GM18508 (cell line): ENCODE measurements around the gene ANXA2.

ENCODE experiments used
- ATAC-seq: cut with Tn5 transposase; IDR thresholded peaks from one replicate; pipeline ENCODE4 v1.9.1; 2021; ENCODE audit warnings: moderate number of reproducible peaks; ENCODE audit not compliant: insufficient read depth, unreplicated experiment

The ANXA2 gene

GRCh38 chr15:60390871-60391501 lies 6.8 kb downstream of the ANXA2 start:
- ATAC-seq = no peak

GRCh38 chr15:60390231-60390630 lies 7.6 kb downstream of the ANXA2 start:
- no peak for ATAC-seq

GRCh38 chr15:60389261-60390077 lies 8.3 kb downstream of the ANXA2 start:
- ATAC-seq = no peak

DNA sequence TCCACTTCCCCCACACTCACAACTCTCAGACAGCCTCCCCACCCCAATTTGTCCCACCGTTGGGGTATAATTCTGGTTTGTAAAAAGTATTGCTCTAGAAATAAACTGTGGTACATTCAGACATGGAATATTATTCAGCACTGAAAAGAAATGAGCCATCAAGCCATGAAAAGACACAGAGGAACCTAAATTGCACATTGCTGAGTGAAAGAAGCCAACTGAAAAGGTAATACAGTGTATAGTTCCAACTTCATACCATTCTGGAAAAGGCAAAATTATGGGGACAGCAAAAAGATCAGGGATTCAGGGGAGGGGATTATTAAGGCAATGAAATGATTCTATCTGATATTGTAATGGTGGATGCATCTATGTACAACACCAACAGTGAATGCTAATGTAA lies 10.5 kb downstream of the ANXA2 start:
- no peak for ATAC-seq

GRCh38 chr15:60386615-60387014 lies 11.2 kb downstream of the ANXA2 start:
- ATAC-seq = no peak

DNA sequence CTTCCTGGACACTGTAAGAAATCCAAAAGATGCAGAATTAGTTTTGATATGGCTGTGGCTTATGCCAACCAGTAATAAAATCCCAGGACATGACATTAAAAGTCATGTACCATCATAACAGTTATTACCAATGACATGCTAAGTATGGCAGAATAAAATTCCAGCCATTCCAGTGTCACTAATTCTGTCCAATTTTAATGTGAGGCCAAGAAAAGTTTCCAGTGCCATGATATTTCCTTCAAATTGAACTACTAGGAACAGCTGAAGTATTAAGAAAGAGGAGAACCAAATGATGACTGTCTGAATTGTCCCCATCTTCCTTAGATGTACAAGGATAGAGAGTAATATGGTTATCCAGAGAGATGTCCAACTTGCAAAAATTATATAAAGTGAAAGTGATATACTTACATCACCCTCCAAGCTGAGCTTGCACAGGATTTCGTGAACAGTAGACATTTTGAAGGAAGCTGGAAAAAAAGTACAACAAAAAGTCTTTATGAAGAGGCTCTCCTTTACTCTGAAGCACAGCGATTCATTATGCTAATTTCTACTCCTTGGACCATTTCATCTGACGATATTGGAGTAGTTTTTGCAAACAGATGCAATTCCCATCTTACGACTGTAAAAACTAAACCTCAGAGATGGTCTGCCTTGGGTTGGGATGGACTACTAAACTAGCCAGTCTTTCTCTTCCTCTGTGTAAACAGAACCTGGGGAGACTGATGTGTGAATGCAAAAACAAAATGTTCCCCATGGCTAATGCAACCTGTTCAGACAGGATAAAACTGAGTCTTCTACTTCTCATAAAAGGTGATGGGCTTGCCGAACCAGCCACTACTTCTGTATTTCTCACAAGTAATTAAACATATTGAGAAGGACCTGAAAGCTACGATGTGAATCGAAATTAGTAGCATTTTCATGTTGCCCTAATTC lies 11.9 kb downstream of the ANXA2 start:
- no peak for ATAC-seq

DNA sequence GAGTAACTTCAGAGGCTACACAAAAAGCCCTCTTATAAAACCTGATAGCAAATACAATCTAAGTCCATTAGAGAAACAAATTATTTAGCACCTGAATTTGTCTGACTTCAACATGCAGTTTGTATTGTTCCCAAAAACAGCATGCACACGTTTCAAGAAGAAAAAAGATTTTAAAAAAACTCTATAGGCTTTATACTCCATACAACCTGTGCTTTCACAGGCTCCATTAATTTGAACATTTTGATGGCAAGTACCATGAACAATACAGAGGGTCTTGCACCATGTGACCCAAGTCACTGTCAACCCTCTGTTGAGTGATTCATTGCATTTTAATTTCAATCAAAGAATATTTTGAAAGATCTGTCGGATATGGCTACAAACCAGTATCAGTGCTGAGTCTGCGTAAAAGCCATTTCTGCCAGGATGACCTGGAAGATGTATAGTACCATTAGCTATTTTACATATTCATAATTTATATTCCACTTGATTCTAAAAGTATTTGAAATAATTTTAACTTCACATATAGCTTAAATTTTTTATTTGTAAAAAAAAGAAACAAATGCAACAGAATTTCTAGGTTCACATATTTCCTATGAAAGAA lies 13.2 kb downstream of the ANXA2 start:
- ATAC-seq = no peak

- ATAC-seq = no peak
Measured at GRCh38 chr15:60384053-60384452, 13.7 kb downstream of the ANXA2 start.

- no peak for ATAC-seq
Measured at GRCh38 chr15:60382773-60383674, 14.8 kb downstream of the ANXA2 start.

GRCh38 chr15:60381148-60381788 lies 16.5 kb downstream of the ANXA2 start:
- no peak for ATAC-seq

DNA sequence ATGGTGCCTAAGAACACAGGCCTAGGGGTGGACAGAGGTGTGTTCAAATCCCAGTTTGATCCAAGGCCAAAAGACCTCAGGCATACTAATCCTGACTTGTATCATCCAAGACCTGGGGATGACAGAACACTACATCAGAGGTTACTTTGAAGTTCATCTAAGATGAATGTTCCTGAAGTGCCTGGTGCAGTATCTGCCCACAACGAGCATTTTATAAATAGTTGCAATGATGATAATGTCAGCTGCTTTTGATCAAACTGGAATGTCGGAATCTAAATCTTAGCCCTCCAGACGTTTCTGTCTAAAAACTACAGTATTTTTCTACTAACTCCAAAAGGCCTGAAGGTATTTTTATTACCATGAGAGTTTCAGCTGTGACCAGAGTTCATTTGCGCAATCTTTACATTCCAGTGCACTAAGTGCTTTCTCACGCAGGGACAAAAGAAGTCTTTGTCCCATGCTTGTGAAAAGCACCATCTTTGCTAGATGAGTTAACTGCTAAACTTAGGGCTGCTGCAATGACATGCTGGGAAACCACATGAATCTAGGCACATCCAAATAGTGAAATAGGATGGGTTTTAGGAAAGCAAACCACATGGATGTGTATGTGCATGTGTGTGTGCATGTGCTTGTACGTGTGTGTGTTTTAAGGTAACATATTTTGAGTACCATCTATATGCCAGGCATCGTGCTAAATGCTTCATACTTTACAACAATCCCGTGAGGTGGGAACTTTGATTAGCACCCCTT lies 18.1 kb downstream of the ANXA2 start:
- ATAC-seq = no peak

DNA sequence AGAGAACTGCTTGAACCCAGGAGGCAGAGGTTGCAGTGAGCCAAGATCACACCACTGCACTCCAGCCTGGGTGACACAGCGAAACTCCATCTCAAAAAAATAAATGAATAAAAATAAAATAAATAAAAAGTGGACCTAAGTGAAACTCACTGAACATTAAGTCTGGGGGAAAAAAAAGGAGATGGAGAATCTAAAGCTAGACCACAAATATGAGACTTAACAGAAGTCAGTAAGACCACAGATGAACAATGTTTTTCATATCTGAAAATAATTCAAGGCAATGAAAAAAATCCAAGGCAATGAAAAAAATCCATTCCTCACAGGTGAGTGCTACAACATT lies 18.6 kb downstream of the ANXA2 start:
- ATAC-seq = no peak

GRCh38 chr15:60376677-60377095 lies 21.1 kb downstream of the ANXA2 start:
- ATAC-seq = no peak

GRCh38 chr15:60375306-60375705 lies 22.5 kb downstream of the ANXA2 start:
- no peak for ATAC-seq

- no peak for ATAC-seq
Measured at GRCh38 chr15:60374628-60375081, 23.1 kb downstream of the ANXA2 start.

DNA sequence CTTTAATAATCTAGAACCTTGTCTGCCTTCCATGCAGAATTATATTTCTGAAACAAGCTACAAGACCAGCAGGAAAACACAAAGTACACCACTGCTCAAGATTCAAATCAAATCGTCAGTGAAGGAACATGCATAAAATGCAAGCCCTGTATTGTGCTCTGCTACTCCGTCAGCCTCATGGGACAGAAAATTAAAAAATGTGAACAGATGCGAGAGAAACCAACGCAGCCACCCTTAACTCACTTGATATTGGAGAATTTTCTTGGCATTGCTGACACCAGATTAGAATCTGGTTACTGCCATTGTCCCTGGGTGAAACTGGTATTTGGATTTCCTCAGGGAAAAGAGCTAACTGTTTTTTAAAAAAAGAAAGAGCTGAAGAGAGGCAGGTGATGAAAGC lies 23.6 kb downstream of the ANXA2 start:
- no peak for ATAC-seq

DNA sequence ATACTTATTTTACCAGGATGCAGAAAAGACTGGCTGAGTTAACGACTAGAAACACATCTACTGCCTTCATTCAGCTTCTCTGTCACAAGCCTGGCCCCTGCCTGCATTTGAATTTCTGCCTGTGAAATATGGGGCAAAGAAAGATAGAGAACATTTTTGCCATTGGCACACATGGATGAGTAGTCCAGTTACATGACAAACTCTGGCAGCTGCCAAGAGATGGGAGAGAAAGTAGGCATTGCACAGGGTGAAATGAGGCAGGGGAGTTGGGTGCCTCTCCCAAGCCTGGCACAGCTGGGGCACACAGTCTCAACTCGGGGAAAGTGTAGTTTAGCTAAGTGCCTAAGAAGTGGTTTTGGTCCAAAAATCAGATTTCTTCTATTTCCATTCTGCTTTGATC lies 24.0 kb downstream of the ANXA2 start:
- no peak for ATAC-seq

GRCh38 chr15:60373327-60373726 lies 24.5 kb downstream of the ANXA2 start:
- ATAC-seq = no peak
